GM06990 (cell line): ENCODE results near the gene COL2A1.
A peak's percentile ranks its signal among the peaks of the same experiment; 100 is the strongest.

Experiments
- DNase-seq: peaks from one replicate; pipeline ENCODE4 v3.0.0-alpha.2; 2011; ENCODE audit not compliant: insufficient read length; ENCODE audit errors: extremely low read depth
- H3K27me3 ChIP-seq: replicated peaks from 2 replicates; pipeline ENCODE4 v1.6.0; 2011; ENCODE audit warnings: low read length; ENCODE audit not compliant: control insufficient read depth, insufficient read depth
- H3K36me3 ChIP-seq: 2 replicates; pipeline ENCODE4 v1.5.1; 2011; ENCODE audit warnings: low read length; ENCODE audit not compliant: control insufficient read depth, insufficient read depth
- H3K4me3 ChIP-seq: replicated peaks from 2 replicates; pipeline ENCODE4 v1.5.1; 2011; ENCODE audit warnings: low read depth, mild to moderate bottlenecking, control low read depth, low read length
- TF ChIP-seq, protein P1 (sequence below): IDR thresholded peaks from 2 replicates; pipeline ENCODE4 v1.5.1; 2011; ENCODE audit warnings: low read length, control low read depth, mild to moderate bottlenecking, inconsistent platforms; ENCODE audit not compliant: insufficient read depth, poor library complexity, severe bottlenecking

COL2A1 gene

DNA sequence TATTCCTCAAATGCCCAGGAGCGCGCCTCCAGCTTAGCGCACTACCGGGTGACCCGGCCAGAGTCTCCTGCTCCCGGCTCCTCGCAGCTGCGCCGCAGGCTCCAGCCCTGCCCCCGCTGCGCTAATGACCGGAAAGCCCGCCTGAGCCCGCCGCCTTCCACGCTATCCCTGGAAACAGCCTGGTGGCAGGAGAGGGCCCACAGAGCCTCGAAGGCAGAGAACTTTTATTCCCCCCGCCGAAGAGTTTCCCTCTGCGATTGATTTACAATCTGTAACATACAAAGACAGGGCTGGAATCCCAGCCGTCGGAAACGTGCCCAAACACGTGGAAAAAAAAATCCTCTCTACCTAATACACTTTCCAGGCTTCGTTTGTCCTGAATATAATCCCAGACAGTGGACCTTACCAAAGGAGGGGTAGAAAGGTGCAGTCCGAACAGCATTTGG, 1.5 kb downstream of the COL2A1 start:
- TF ChIP-seq, protein P1, sequence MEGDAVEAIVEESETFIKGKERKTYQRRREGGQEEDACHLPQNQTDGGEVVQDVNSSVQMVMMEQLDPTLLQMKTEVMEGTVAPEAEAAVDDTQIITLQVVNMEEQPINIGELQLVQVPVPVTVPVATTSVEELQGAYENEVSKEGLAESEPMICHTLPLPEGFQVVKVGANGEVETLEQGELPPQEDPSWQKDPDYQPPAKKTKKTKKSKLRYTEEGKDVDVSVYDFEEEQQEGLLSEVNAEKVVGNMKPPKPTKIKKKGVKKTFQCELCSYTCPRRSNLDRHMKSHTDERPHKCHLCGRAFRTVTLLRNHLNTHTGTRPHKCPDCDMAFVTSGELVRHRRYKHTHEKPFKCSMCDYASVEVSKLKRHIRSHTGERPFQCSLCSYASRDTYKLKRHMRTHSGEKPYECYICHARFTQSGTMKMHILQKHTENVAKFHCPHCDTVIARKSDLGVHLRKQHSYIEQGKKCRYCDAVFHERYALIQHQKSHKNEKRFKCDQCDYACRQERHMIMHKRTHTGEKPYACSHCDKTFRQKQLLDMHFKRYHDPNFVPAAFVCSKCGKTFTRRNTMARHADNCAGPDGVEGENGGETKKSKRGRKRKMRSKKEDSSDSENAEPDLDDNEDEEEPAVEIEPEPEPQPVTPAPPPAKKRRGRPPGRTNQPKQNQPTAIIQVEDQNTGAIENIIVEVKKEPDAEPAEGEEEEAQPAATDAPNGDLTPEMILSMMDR: no peak
- no peak for DNase-seq
- Histone ChIP-seq H3K27me3 (peaks cover 13% of the 10 kb centered on the region), H3K4me3 (no peak overlapping the region), H3K36me3 (no peaks in the 10 kb centered on the region)

DNA sequence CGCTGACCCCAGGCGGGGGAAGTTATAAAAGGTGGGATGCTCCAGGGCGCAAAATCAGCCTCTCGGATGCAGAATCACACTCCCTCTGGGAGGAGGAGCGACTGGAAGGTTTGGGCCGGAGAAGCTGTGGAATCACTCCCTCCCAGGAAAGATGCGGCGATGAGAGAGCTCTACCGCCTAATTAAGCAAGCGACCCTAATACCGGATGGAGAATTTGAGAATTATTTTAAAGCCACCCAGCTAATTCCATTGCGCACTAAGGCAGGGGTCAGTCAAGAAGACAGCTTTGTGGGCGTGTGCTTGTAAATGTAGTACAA, 1.9 kb downstream of the COL2A1 start:
- no peaks in the 10 kb centered on the region for H3K36me3 ChIP-seq
- DNase-seq: no peak
- H3K27me3 ChIP-seq: peaks cover 13% of the 10 kb centered on the region
- TF ChIP-seq, protein P1: no peak
- no peak overlapping the region for H3K4me3 ChIP-seq

DNA sequence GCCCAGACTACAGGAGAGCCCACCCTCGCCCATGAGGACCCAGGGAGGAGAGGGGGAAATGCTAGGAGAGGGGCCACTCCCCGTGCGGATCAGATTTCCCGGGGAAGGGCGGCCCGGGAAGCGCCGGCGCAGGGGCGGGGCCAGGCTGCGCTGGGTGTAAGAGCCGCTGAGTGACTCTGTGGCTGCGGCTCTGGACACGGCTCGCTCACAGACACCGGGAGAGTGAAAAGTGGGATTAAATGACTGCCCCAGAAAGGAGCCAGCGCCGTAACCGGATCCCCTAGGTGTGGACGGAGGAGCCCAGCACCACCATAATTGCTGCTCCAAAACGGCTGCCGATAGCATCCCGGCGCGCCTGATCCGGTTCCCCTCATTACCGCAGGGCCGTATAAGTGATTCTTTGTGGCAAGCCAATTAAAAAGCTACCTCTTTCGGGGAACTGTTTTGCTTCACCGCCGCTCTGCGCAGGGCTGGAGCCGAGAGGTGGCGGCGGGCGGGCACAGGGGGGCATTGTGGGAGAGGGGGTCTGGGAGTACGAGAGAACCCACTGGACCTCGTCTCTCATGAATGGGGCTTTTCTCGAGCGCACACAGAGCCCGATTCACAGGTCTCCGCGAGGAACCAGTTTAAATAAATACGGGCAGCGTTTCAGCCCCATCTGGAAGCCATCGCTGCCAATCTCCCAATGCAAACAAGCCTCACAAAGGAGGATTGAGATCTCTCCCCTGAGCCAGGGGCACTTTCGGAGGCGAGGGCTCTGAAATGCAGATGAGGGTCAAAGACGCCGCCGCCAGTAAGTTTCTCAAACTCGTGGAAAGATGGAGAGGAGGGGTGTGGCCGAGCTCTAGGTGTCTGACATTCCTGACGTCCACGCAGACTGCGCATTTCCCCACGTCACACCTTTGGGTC, 2.5 kb downstream of the COL2A1 start:
- peaks cover 13% of the 10 kb centered on the region for H3K27me3 ChIP-seq
- TF ChIP-seq, protein P1: no peak
- H3K36me3 ChIP-seq: no peaks in the 10 kb centered on the region
- DNase-seq: no peak
- peak overlapping the region; percentile 9; the same call in 1 of the 2 replicates for H3K4me3 ChIP-seq

DNA sequence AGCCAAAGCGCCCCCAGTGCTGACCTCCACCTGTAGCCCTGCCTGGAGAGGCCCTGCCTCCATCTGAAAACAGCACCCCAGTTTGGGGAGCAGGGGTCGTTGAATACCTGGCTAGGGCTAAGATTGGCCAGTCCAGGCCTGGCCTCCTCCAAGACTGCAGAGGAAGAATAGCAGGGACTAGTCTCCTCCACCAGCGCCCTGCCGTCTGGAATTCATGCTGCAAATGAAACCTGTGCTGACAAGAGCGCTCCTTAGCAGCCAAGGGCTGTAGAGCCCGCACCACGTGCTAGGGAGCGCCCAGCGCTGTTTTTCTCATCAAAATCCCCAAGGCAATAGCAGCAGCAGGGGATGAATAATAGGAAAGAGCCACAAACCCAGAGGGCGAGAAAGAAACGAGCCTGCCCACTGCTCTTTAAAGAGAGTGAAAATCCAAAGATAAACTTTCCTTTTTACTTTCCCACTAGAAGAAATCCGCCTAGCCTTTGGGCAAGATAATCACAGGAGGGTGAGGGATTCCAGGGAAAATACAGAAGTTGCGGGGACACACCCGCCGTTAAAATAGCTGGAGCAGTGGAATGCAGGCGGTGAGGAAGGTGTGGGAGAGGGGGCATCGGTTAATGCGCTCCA, 3.3 kb downstream of the COL2A1 start:
- no peak for DNase-seq
- H3K4me3 ChIP-seq: no peak overlapping the region
- TF ChIP-seq, protein P1: no peak
- H3K36me3 ChIP-seq: no peaks in the 10 kb centered on the region
- peaks cover 13% of the 10 kb centered on the region for H3K27me3 ChIP-seq

DNA sequence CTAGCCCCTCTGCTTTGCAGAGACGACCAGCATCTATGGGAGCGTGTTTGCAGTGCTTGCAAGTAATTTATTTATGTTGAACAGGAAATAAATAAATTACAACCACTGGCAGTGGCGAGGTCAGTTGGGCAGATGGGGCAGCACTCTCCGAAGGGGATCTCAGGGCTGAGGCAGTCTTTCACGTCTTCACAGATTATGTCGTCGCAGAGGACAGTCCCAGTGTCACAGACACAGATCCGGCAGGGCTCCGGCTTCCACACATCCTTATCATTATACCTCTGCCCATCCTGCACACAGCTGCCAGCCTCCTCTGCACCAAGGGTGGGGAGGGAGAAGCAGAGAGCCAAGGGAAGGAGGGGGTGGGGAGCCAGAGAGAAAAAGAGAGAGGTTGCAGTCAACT, 4.5 kb downstream of the COL2A1 start:
- TF ChIP-seq, protein P1: no peak
- no peak for DNase-seq
- H3K4me3 ChIP-seq: no peak overlapping the region
- no peaks in the 10 kb centered on the region for H3K36me3 ChIP-seq
- H3K27me3 ChIP-seq: peaks cover 11% of the 10 kb centered on the region
